ENCODE measurements around the gene APBA1. TPM values are rescaled to one million over a fixed set of nuclear protein-coding genes. Genes with fewer than 3 reads are reported as not detected.
"Not testable (repeated sequence)": the region's sequence is repeated elsewhere in the genome, so short reads cannot be mapped to it uniquely, and the experiment has no call there.

Gene APBA1
- total RNA-seq, 4 donors from 2014 or later = 3.6 to 11.7 (median 8.0) TPM

DNA sequence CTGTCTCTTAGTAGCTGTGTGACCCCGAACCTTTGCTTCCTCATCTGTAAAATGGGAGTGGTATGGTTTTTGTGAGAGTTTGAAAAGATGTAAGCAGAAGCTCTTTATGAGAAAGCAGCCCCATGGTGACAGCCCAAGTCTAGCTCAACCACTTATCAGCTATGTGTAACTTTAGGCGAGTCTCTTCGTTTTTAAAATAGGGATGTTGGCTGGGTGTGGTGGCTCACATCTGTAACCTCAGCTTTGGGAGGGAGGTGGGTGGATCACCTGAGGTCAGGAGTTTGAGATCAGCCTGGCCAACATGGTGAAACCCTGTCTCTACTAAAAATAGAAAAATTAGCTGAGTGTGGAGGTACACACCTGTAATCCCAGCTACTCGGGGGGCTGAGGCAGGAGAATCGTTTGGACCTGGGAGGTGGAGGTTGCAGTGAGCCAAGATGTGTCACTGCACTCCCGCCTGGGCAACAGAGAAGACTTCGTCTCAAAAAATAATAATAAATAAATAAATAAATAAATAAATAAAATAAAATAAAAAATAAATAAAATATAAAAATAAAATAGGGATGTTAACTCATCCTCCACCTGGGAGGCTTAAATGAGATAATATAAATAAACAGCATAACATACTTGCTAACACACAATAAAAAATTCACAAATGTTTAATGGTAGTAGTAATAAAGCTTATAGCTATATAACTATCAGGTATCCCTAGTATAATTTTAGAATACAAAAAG, 71.7 kb downstream of the APBA1 start:
- no peaks in the 10 kb centered on the region for H3K36me3 ChIP-seq
- H3K4me3 ChIP-seq = no peak overlapping the region
- no peak overlapping the region for H3K27ac ChIP-seq
- no peak for TF ChIP-seq POLR2A (IDR thresholded peaks at IDR 0.05)
- TF ChIP-seq, protein P1, sequence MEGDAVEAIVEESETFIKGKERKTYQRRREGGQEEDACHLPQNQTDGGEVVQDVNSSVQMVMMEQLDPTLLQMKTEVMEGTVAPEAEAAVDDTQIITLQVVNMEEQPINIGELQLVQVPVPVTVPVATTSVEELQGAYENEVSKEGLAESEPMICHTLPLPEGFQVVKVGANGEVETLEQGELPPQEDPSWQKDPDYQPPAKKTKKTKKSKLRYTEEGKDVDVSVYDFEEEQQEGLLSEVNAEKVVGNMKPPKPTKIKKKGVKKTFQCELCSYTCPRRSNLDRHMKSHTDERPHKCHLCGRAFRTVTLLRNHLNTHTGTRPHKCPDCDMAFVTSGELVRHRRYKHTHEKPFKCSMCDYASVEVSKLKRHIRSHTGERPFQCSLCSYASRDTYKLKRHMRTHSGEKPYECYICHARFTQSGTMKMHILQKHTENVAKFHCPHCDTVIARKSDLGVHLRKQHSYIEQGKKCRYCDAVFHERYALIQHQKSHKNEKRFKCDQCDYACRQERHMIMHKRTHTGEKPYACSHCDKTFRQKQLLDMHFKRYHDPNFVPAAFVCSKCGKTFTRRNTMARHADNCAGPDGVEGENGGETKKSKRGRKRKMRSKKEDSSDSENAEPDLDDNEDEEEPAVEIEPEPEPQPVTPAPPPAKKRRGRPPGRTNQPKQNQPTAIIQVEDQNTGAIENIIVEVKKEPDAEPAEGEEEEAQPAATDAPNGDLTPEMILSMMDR (IDR thresholded peaks at IDR 0.05) = no peak
- H3K4me1 ChIP-seq = no peaks in the 10 kb centered on the region
- no peaks in the 10 kb centered on the region for H3K27me3 ChIP-seq
- DNase-seq = no peak
- intact Hi-C loops (cut with DNase I; ENCODE audit: low total_unique reads) = no loop called here
- H3K9me3 ChIP-seq = no peaks in the 10 kb centered on the region

DNA sequence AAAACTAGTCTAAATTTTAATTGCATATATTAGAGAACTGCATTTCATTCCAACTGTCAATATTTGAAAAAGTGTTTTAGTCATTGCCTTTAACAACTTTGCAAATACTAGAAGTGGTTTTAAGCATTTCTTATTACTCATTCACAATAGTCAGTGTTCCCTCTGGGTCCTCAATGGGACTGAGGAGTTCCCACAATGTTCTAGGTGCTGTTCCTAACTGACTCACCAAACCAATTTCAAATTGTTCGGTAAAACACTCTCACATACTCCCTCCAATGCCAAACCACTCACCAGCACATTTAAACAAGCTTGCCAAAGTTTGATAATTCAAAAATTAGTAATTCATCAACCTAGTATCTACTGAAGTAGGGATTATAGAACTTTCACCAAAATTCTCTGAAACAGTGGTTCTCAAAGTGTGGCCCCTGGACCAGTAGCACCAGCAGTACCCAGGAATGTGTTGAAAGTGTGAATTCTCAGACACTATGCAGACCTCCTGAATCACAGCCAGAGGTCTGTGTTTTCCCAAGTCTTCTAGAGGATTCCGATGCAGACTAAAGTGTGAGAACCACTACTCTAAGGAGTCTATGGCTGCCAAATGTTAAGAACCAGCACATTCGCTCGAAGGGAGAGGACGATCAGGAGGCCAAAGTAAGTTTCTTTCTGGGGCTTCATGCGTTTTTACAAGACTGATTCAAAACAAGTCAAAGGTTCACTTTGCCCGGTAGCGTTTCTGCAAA, 72.8 kb downstream of the APBA1 start:
- Histone ChIP-seq H3K4me1 (no peaks in the 10 kb centered on the region), H3K27ac (no peak overlapping the region), H3K9me3 (no peaks in the 10 kb centered on the region), H3K4me3 (no peak overlapping the region), H3K36me3 (no peaks in the 10 kb centered on the region), H3K27me3 (no peaks in the 10 kb centered on the region)
- DNase-seq = no peak
- TF ChIP-seq POLR2A (IDR thresholded peaks at IDR 0.05) = no peak
- TF ChIP-seq, protein P1 (IDR thresholded peaks at IDR 0.05) = no peak
- intact Hi-C loops (cut with DNase I; ENCODE audit: low total_unique reads) = no loop called here

DNA sequence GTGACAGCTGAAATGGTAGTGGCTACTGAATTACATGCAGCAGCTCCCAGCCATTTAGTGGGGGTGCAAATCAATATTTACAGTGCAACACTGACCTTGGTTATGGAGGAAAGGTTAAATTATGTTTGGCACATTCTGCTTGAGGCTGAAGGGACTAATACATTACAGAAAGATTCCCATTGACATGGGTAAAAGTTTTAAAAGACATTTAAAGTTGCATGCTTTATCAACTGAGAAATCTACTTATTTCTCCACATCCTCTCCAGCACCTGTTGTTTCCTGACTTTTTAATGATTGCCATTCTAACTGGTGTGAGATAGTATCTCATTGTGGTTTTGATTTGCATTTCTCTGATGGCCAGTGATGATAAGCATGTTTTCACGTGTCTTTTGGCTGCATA, 75.3 kb downstream of the APBA1 start:
- H3K4me3 ChIP-seq; H3K4me1 ChIP-seq; H3K9me3 ChIP-seq; H3K27me3 ChIP-seq; intact Hi-C loops (cut with DNase I; ENCODE audit: low total_unique reads); H3K27ac ChIP-seq; H3K36me3 ChIP-seq; DNase-seq: not testable (repeated sequence)

DNA sequence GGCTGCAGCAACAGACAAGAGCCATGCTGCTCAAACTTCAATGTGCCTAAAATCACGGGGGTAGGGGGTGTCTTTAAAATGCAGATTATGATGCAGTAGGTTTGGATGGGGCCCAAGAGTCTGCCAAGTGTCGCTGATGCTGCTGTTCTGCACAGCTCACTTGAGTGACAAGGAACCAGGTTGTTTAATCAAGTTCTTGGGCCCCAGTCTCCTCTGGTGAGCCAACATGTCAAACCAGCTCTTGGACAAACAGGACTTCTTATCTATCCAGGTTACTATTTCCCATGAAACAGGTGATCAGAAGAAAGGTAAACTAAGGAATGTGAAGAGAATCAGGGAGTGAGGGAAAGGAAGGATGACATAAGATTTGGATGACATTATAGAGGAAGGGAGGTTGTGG, 78.0 kb downstream of the APBA1 start:
- Histone ChIP-seq H3K36me3 (no peaks in the 10 kb centered on the region), H3K27me3 (no peaks in the 10 kb centered on the region), H3K27ac (no peak overlapping the region), H3K9me3 (no peaks in the 10 kb centered on the region), H3K4me3 (no peak overlapping the region), H3K4me1 (no peaks in the 10 kb centered on the region)
- DNase-seq = no peak
- TF ChIP-seq, protein P1 (IDR thresholded peaks at IDR 0.05) = no peak
- no peak for TF ChIP-seq POLR2A (IDR thresholded peaks at IDR 0.05)
- intact Hi-C loops (cut with DNase I; ENCODE audit: low total_unique reads) = no loop called here

DNA sequence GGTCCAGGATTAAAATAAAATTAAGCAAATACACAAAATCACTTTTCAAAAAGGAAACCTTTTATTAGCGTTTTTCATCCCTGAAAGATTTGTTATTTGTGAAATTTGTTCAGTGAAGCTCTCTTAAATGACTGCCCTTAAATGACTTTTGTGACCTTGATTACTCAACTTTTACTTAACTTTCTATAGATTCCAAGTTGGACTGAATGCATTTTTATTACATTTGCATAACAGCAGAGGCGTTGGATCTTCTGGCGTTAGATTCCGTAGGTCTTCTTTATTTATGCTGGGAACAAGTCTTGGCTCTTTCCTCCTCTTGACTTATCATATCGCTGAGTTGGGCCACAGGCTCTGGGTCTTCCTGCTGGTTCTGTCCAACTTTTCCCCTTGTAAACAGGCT, 78.4 kb downstream of the APBA1 start:
- no peak for DNase-seq
- Histone ChIP-seq H3K4me3 (no peak overlapping the region), H3K36me3 (no peaks in the 10 kb centered on the region), H3K27ac (no peak overlapping the region), H3K27me3 (no peaks in the 10 kb centered on the region), H3K4me1 (no peaks in the 10 kb centered on the region), H3K9me3 (no peaks in the 10 kb centered on the region)
- TF ChIP-seq, protein P1 (IDR thresholded peaks at IDR 0.05) = no peak
- intact Hi-C loops (cut with DNase I; ENCODE audit: low total_unique reads) = no loop called here
